ENCODE data around the gene H2BW2.
"Not testable (repeated sequence)": the region's sequence is repeated elsewhere in the genome, so short reads cannot be mapped to it uniquely, and the experiment has no call there.

Gene H2BW2

GRCh38 chrX:104039689-104040505 lies at the start of gene H2BW2:
Gene H2BW2, plus strand, starts transcription at chrX:104039956. Its CDS starts 39 bp downstream, at chrX:104039995.
- FAIRE-seq (no peak), DNase-seq (ENCODE audit: insufficient read length, low spot score) (no peak)
- no peak for TF ChIP-seq CTCF (IDR thresholded peaks at IDR 0.05; ENCODE audit: insufficient read depth, missing control alignments)

GRCh38 chrX:103999234-103999633 lies 40.5 kb upstream of the H2BW2 start:
- no peak for FAIRE-seq
- TF ChIP-seq CTCF (IDR thresholded peaks at IDR 0.05; ENCODE audit: insufficient read depth, missing control alignments) = no peak
- no peak for DNase-seq (ENCODE audit: insufficient read length, low spot score)

GRCh38 chrX:104008831-104009230 lies 30.9 kb upstream of the H2BW2 start:
- no peak for DNase-seq (ENCODE audit: insufficient read length, low spot score)
- no peak for FAIRE-seq
- TF ChIP-seq CTCF (IDR thresholded peaks at IDR 0.05; ENCODE audit: insufficient read depth, missing control alignments) = no peak

GRCh38 chrX:104013158-104013557 lies 26.6 kb upstream of the H2BW2 start:
- FAIRE-seq (no peak), DNase-seq (ENCODE audit: insufficient read length, low spot score) (no peak)
- TF ChIP-seq CTCF (IDR thresholded peaks at IDR 0.05; ENCODE audit: insufficient read depth, missing control alignments) = no peak

GRCh38 chrX:104013606-104014005 lies 26.1 kb upstream of the H2BW2 start, which contains the start of gene H2BW1:
Gene H2BW1, minus strand, starts transcription at chrX:104013708. Its CDS starts 132 bp downstream, at chrX:104013576.
- DNase-seq (ENCODE audit: insufficient read length, low spot score) = no peak
- no peak for TF ChIP-seq CTCF (IDR thresholded peaks at IDR 0.05; ENCODE audit: insufficient read depth, missing control alignments)
- FAIRE-seq = no peak

GRCh38 chrX:104015576-104015975 lies 24.2 kb upstream of the H2BW2 start:
- not testable (repeated sequence) for FAIRE-seq; DNase-seq (ENCODE audit: insufficient read length, low spot score)

GRCh38 chrX:104018126-104018525 lies 21.6 kb upstream of the H2BW2 start:
- no peak for DNase-seq (ENCODE audit: insufficient read length, low spot score)
- FAIRE-seq = no peak
- TF ChIP-seq CTCF (IDR thresholded peaks at IDR 0.05; ENCODE audit: insufficient read depth, missing control alignments) = no peak

All from D721Med (cell line).